Measurements from ENCODE around the gene SGMS1.

DNA sequence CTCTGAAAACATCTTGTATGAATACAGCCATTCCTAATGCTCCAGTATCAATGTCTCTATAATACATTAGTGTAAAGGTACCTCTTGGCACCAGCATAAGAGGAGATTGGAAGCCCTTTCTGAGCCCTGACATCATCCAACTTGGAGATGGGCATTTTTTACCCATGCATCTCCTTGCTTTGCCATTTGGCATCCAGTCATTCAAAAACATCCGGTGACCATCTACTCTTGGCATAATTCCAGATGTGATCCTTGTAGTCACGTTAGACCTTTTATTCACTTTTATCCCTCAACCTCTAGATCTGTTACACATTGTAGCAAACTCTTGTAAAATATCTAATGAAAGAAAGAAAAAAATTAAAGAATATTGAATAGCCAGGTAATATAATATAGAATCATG lies 17.9 kb upstream of the SGMS1 start:
- TF ChIP-seq FOSL2 (IDR thresholded peaks at IDR 0.05; ENCODE audit: borderline replicate concordance, low read depth), result no peak
- no peak for TF ChIP-seq POLR2AphosphoS5 (IDR thresholded peaks at IDR 0.05; ENCODE audit: low read depth, low read length)
- TF ChIP-seq, protein P1, sequence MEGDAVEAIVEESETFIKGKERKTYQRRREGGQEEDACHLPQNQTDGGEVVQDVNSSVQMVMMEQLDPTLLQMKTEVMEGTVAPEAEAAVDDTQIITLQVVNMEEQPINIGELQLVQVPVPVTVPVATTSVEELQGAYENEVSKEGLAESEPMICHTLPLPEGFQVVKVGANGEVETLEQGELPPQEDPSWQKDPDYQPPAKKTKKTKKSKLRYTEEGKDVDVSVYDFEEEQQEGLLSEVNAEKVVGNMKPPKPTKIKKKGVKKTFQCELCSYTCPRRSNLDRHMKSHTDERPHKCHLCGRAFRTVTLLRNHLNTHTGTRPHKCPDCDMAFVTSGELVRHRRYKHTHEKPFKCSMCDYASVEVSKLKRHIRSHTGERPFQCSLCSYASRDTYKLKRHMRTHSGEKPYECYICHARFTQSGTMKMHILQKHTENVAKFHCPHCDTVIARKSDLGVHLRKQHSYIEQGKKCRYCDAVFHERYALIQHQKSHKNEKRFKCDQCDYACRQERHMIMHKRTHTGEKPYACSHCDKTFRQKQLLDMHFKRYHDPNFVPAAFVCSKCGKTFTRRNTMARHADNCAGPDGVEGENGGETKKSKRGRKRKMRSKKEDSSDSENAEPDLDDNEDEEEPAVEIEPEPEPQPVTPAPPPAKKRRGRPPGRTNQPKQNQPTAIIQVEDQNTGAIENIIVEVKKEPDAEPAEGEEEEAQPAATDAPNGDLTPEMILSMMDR (IDR thresholded peaks at IDR 0.05), result no peak
- TF ChIP-seq, protein P2, sequence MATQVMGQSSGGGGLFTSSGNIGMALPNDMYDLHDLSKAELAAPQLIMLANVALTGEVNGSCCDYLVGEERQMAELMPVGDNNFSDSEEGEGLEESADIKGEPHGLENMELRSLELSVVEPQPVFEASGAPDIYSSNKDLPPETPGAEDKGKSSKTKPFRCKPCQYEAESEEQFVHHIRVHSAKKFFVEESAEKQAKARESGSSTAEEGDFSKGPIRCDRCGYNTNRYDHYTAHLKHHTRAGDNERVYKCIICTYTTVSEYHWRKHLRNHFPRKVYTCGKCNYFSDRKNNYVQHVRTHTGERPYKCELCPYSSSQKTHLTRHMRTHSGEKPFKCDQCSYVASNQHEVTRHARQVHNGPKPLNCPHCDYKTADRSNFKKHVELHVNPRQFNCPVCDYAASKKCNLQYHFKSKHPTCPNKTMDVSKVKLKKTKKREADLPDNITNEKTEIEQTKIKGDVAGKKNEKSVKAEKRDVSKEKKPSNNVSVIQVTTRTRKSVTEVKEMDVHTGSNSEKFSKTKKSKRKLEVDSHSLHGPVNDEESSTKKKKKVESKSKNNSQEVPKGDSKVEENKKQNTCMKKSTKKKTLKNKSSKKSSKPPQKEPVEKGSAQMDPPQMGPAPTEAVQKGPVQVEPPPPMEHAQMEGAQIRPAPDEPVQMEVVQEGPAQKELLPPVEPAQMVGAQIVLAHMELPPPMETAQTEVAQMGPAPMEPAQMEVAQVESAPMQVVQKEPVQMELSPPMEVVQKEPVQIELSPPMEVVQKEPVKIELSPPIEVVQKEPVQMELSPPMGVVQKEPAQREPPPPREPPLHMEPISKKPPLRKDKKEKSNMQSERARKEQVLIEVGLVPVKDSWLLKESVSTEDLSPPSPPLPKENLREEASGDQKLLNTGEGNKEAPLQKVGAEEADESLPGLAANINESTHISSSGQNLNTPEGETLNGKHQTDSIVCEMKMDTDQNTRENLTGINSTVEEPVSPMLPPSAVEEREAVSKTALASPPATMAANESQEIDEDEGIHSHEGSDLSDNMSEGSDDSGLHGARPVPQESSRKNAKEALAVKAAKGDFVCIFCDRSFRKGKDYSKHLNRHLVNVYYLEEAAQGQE (IDR thresholded peaks at IDR 0.05; ENCODE audit: low read depth, low read length), result no peak
- TF ChIP-seq EZH2phosphoT487 (IDR thresholded peaks at IDR 0.05; ENCODE audit: borderline replicate concordance, low read depth), result no peak
- TF ChIP-seq, protein P3, sequence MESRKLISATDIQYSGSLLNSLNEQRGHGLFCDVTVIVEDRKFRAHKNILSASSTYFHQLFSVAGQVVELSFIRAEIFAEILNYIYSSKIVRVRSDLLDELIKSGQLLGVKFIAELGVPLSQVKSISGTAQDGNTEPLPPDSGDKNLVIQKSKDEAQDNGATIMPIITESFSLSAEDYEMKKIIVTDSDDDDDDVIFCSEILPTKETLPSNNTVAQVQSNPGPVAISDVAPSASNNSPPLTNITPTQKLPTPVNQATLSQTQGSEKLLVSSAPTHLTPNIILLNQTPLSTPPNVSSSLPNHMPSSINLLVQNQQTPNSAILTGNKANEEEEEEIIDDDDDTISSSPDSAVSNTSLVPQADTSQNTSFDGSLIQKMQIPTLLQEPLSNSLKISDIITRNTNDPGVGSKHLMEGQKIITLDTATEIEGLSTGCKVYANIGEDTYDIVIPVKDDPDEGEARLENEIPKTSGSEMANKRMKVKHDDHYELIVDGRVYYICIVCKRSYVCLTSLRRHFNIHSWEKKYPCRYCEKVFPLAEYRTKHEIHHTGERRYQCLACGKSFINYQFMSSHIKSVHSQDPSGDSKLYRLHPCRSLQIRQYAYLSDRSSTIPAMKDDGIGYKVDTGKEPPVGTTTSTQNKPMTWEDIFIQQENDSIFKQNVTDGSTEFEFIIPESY (IDR thresholded peaks at IDR 0.05; ENCODE audit: borderline replicate concordance, low read depth), result no peak
- TF ChIP-seq, protein P4, sequence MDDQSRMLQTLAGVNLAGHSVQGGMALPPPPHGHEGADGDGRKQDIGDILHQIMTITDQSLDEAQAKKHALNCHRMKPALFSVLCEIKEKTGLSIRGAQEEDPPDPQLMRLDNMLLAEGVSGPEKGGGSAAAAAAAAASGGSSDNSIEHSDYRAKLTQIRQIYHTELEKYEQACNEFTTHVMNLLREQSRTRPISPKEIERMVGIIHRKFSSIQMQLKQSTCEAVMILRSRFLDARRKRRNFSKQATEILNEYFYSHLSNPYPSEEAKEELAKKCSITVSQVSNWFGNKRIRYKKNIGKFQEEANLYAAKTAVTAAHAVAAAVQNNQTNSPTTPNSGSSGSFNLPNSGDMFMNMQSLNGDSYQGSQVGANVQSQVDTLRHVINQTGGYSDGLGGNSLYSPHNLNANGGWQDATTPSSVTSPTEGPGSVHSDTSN (IDR thresholded peaks at IDR 0.05), result no peak
- TF ChIP-seq YY1 (IDR thresholded peaks at IDR 0.05; ENCODE audit: low read depth), result no peak
- TF ChIP-seq RFX5 (IDR thresholded peaks at IDR 0.05; ENCODE audit: low read length), result no peak
- no peak for TF ChIP-seq CHD2 (IDR thresholded peaks at IDR 0.05; ENCODE audit: low read length, partially characterized antibody)
- peak; percentile 38; the same call in 1 of the 2 replicates for TF ChIP-seq NFIC (IDR thresholded peaks at IDR 0.05; ENCODE audit: borderline replicate concordance)
- TF ChIP-seq, protein P5, sequence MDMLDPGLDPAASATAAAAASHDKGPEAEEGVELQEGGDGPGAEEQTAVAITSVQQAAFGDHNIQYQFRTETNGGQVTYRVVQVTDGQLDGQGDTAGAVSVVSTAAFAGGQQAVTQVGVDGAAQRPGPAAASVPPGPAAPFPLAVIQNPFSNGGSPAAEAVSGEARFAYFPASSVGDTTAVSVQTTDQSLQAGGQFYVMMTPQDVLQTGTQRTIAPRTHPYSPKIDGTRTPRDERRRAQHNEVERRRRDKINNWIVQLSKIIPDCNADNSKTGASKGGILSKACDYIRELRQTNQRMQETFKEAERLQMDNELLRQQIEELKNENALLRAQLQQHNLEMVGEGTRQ (IDR thresholded peaks at IDR 0.05; ENCODE audit: borderline replicate concordance, low read depth, low read length), result no peak
- no peak for TF ChIP-seq TCF12 (IDR thresholded peaks at IDR 0.05)
- TF ChIP-seq TAF1 (IDR thresholded peaks at IDR 0.05; ENCODE audit: borderline replicate concordance, low read depth, low read length), result no peak
